ENCODE data around the gene TMPRSS3.

Gene TMPRSS3

GRCh38 chr21:42370894-42371654 lies 24.8 kb downstream of the TMPRSS3 start:
- no peaks in the 10 kb centered on the region for H3K36me3 ChIP-seq (ENCODE audit: insufficient read depth, low read length)
- H3K9me3 ChIP-seq (ENCODE audit: control insufficient read depth, insufficient read depth, low read length), result no peaks in the 10 kb centered on the region
- H3K4me1 ChIP-seq (ENCODE audit: insufficient read depth, low read length), result 0 out of 2 replicates have a peak, but pooled peaks cover 4% of the 10 kb centered on the region
- H3K9ac ChIP-seq (ENCODE audit: low read depth, low read length), result no peak overlapping the region

- Histone ChIP-seq H3K9me3 (ENCODE audit: control insufficient read depth, insufficient read depth, low read length) (no peaks in the 10 kb centered on the region), H3K36me3 (ENCODE audit: insufficient read depth, low read length) (no peaks in the 10 kb centered on the region), H3K9ac (ENCODE audit: low read depth, low read length) (no peak overlapping the region), H3K4me1 (ENCODE audit: insufficient read depth, low read length) (0 out of 2 replicates have a peak, but pooled peaks cover 3% of the 10 kb centered on the region)
Measured at GRCh38 chr21:42369821-42370220, 26.0 kb downstream of the TMPRSS3 start.

- no peaks in the 10 kb centered on the region for H3K9me3 ChIP-seq (ENCODE audit: control insufficient read depth, insufficient read depth, low read length)
- H3K9ac ChIP-seq (ENCODE audit: low read depth, low read length), result no peak overlapping the region
- H3K4me1 ChIP-seq (ENCODE audit: insufficient read depth, low read length), result no peaks in the 10 kb centered on the region
- H3K36me3 ChIP-seq (ENCODE audit: insufficient read depth, low read length), result no peaks in the 10 kb centered on the region
Measured at GRCh38 chr21:42367367-42368165, 28.3 kb downstream of the TMPRSS3 start.

GRCh38 chr21:42366292-42367010 lies 29.4 kb downstream of the TMPRSS3 start, which contains the start of gene TFF1:
TFF1 (minus strand) TSS chr21:42366535; CDS start chr21:42366495, 40 bp downstream.
- no peaks in the 10 kb centered on the region for H3K4me1 ChIP-seq (ENCODE audit: insufficient read depth, low read length)
- H3K9me3 ChIP-seq (ENCODE audit: control insufficient read depth, insufficient read depth, low read length), result no peaks in the 10 kb centered on the region
- no peak within 1 kb of the TSS for H3K9ac ChIP-seq (ENCODE audit: low read depth, low read length)
- H3K36me3 ChIP-seq (ENCODE audit: insufficient read depth, low read length), result no peaks in the 10 kb centered on the region

GRCh38 chr21:42365770-42366169 lies 30.1 kb downstream of the TMPRSS3 start:
- H3K36me3 ChIP-seq (ENCODE audit: insufficient read depth, low read length), result no peaks in the 10 kb centered on the region
- no peaks in the 10 kb centered on the region for H3K4me1 ChIP-seq (ENCODE audit: insufficient read depth, low read length)
- no peak overlapping the region for H3K9ac ChIP-seq (ENCODE audit: low read depth, low read length)

GRCh38 chr21:42364304-42364865 lies 31.5 kb downstream of the TMPRSS3 start:
- no peaks in the 10 kb centered on the region for H3K4me1 ChIP-seq (ENCODE audit: insufficient read depth, low read length)
- H3K9ac ChIP-seq (ENCODE audit: low read depth, low read length), result no peak overlapping the region
- H3K36me3 ChIP-seq (ENCODE audit: insufficient read depth, low read length), result no peaks in the 10 kb centered on the region
- no peaks in the 10 kb centered on the region; the same call in 1 of the 2 replicates for H3K9me3 ChIP-seq (ENCODE audit: control insufficient read depth, insufficient read depth, low read length)

More at GRCh38 chr21:42365770-42366169, 30.1 kb downstream of the TMPRSS3 start:
- H3K9me3 ChIP-seq (ENCODE audit: control insufficient read depth, insufficient read depth, low read length), result no peaks in the 10 kb centered on the region

GRCh38 chr21:42363312-42363711 lies 32.5 kb downstream of the TMPRSS3 start:
- Histone ChIP-seq H3K9ac (ENCODE audit: low read depth, low read length) (no peak overlapping the region), H3K9me3 (ENCODE audit: control insufficient read depth, insufficient read depth, low read length) (no peaks in the 10 kb centered on the region; the same call in 1 of the 2 replicates), H3K4me1 (ENCODE audit: insufficient read depth, low read length) (no peaks in the 10 kb centered on the region), H3K36me3 (ENCODE audit: insufficient read depth, low read length) (no peaks in the 10 kb centered on the region)

- Histone ChIP-seq H3K9me3 (ENCODE audit: control insufficient read depth, insufficient read depth, low read length) (no peaks in the 10 kb centered on the region; the same call in 1 of the 2 replicates), H3K36me3 (ENCODE audit: insufficient read depth, low read length) (no peaks in the 10 kb centered on the region), H3K9ac (ENCODE audit: low read depth, low read length) (no peak overlapping the region), H3K4me1 (ENCODE audit: insufficient read depth, low read length) (no peaks in the 10 kb centered on the region)
Measured at GRCh38 chr21:42362700-42363099, 33.2 kb downstream of the TMPRSS3 start.

- Histone ChIP-seq H3K36me3 (ENCODE audit: insufficient read depth, low read length) (no peaks in the 10 kb centered on the region), H3K9ac (ENCODE audit: low read depth, low read length) (no peak overlapping the region), H3K4me1 (ENCODE audit: insufficient read depth, low read length) (no peaks in the 10 kb centered on the region), H3K9me3 (ENCODE audit: control insufficient read depth, insufficient read depth, low read length) (no peaks in the 10 kb centered on the region; the same call in 1 of the 2 replicates)
Measured at GRCh38 chr21:42362198-42362597, 33.7 kb downstream of the TMPRSS3 start.

GRCh38 chr21:42361286-42361685 lies 34.6 kb downstream of the TMPRSS3 start:
- Histone ChIP-seq H3K36me3 (ENCODE audit: insufficient read depth, low read length) (no peaks in the 10 kb centered on the region), H3K9ac (ENCODE audit: low read depth, low read length) (no peak overlapping the region), H3K9me3 (ENCODE audit: control insufficient read depth, insufficient read depth, low read length) (peaks cover 2% of the 10 kb centered on the region; the same call in 1 of the 2 replicates), H3K4me1 (ENCODE audit: insufficient read depth, low read length) (no peaks in the 10 kb centered on the region)

GRCh38 chr21:42360317-42360716 lies 35.5 kb downstream of the TMPRSS3 start:
- no peaks in the 10 kb centered on the region for H3K4me1 ChIP-seq (ENCODE audit: insufficient read depth, low read length)
- no peak overlapping the region for H3K9ac ChIP-seq (ENCODE audit: low read depth, low read length)
- H3K36me3 ChIP-seq (ENCODE audit: insufficient read depth, low read length), result no peaks in the 10 kb centered on the region
- peaks cover 2% of the 10 kb centered on the region; the same call in 1 of the 2 replicates for H3K9me3 ChIP-seq (ENCODE audit: control insufficient read depth, insufficient read depth, low read length)

- H3K36me3 ChIP-seq (ENCODE audit: insufficient read depth, low read length), result no peaks in the 10 kb centered on the region
Measured at GRCh38 chr21:42358937-42359336, 36.9 kb downstream of the TMPRSS3 start.

GRCh38 chr21:42358261-42358660 lies 37.6 kb downstream of the TMPRSS3 start:
- H3K4me1 ChIP-seq (ENCODE audit: insufficient read depth, low read length), result no peaks in the 10 kb centered on the region
- H3K9me3 ChIP-seq (ENCODE audit: control insufficient read depth, insufficient read depth, low read length), result peaks cover 2% of the 10 kb centered on the region; the same call in 1 of the 2 replicates
- no peak overlapping the region for H3K9ac ChIP-seq (ENCODE audit: low read depth, low read length)
- no peaks in the 10 kb centered on the region for H3K36me3 ChIP-seq (ENCODE audit: insufficient read depth, low read length)

More at GRCh38 chr21:42358937-42359336, 36.9 kb downstream of the TMPRSS3 start:
- no peak overlapping the region for H3K9ac ChIP-seq (ENCODE audit: low read depth, low read length)
- H3K9me3 ChIP-seq (ENCODE audit: control insufficient read depth, insufficient read depth, low read length), result peaks cover 2% of the 10 kb centered on the region; the same call in 1 of the 2 replicates
- no peaks in the 10 kb centered on the region for H3K4me1 ChIP-seq (ENCODE audit: insufficient read depth, low read length)

GRCh38 chr21:42357307-42357706 lies 38.5 kb downstream of the TMPRSS3 start:
- Histone ChIP-seq H3K9ac (ENCODE audit: low read depth, low read length) (no peak overlapping the region), H3K4me1 (ENCODE audit: insufficient read depth, low read length) (no peaks in the 10 kb centered on the region), H3K36me3 (ENCODE audit: insufficient read depth, low read length) (no peaks in the 10 kb centered on the region), H3K9me3 (ENCODE audit: control insufficient read depth, insufficient read depth, low read length) (peaks cover 2% of the 10 kb centered on the region; the same call in 1 of the 2 replicates)
